Tibial nerve (tissue), 4 donors: ENCODE data around the gene ADM.

Experiments used
- CTCF ChIP-seq, 5 experiments: fragments of 200-600 bp in 3 of 5; fragments of 450-650 bp in 2 of 5; sonication (generic) in 3 of 5; IDR thresholded peaks; one replicate each; pipeline ENCODE4 v1.5.1; 2016 to 2019; ENCODE audit warnings: antibody characterized with exemption in 5 of 5, mild to moderate bottlenecking in 3 of 5, moderate library complexity in 2 of 5
- EP300 ChIP-seq, 2 donors: sonication (generic); formaldehyde crosslinking; IDR thresholded peaks; one replicate each; pipeline ENCODE4 v1.6.1; 2017; ENCODE audit warnings: antibody characterized with exemption in 2 of 2, mild to moderate bottlenecking in 1 of 2
- POLR2A ChIP-seq, 2 donors: fragments of 450-650 bp; IDR thresholded peaks; one replicate each; pipeline ENCODE4 v1.6.1; 2017; ENCODE audit warnings: antibody characterized with exemption in 2 of 2, mild to moderate bottlenecking in 2 of 2, moderate library complexity in 2 of 2

- no peak for TF ChIP-seq CTCF (IDR thresholded peaks at IDR 0.05)
- TF ChIP-seq EP300 (IDR thresholded peaks at IDR 0.05): peak in 1 of 2 donors; percentile 41
- TF ChIP-seq POLR2A (IDR thresholded peaks at IDR 0.05): no peak
These were observed 47.1 kb downstream of the ADM start for GRCh38 chr11:10351765-10352641.
